GM06990 (cell line): ENCODE results near the gene OTC.
A peak's percentile ranks its signal among the peaks of the same experiment; 100 is the strongest.

Experiments
- DNase-seq: peaks from one replicate; pipeline ENCODE4 v3.0.0-alpha.2; 2011; ENCODE audit not compliant: insufficient read length; ENCODE audit errors: extremely low read depth
- H3K27me3 ChIP-seq: replicated peaks from 2 replicates; pipeline ENCODE4 v1.6.0; 2011; ENCODE audit warnings: low read length; ENCODE audit not compliant: control insufficient read depth, insufficient read depth
- H3K36me3 ChIP-seq: 2 replicates; pipeline ENCODE4 v1.5.1; 2011; ENCODE audit warnings: low read length; ENCODE audit not compliant: control insufficient read depth, insufficient read depth
- H3K4me3 ChIP-seq: replicated peaks from 2 replicates; pipeline ENCODE4 v1.5.1; 2011; ENCODE audit warnings: low read depth, mild to moderate bottlenecking, control low read depth, low read length
- TF ChIP-seq, protein P1 (sequence below): IDR thresholded peaks from 2 replicates; pipeline ENCODE4 v1.5.1; 2011; ENCODE audit warnings: low read length, control low read depth, mild to moderate bottlenecking, inconsistent platforms; ENCODE audit not compliant: insufficient read depth, poor library complexity, severe bottlenecking

OTC gene

DNA sequence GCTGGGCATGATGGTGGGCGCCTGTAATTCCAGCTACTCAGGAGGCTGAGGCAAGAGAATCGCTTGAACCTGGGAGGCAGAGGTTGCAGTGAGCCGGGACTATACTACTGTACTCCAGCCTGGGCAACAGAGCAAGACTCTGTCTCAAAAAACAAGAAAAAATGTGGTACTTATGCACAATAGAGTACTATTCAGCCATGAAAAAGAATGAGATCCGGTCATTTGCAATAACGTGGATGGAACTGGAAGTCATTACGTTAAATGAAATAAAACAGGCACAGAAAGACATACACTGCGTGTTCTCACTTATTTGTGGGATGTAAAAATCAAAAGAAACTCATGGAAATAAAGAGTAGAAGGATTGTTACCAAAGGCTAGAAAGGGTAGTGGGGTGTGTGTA, 37.2 kb upstream of the OTC start:
- H3K4me3 ChIP-seq, result no peak overlapping the region

DNA sequence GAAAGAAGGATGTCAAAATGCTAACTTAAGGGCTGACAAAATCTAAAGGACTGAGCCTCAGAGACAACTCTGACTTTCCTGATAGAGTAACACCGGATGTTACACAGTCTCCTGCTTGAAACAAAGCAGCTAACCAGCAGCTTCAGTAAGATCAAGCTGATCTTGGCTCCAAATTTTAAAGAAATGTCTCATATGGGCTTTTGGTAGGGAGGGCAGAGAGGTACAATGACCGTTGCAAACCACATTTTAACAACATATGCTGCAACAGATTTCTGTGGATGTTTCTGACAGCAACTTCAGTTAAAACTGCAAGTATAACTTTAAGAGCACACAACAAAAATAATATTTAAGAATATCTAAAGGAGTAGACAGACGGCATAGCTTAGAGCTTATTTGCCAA, 34.2 kb upstream of the OTC start:
- TF ChIP-seq, protein P1, sequence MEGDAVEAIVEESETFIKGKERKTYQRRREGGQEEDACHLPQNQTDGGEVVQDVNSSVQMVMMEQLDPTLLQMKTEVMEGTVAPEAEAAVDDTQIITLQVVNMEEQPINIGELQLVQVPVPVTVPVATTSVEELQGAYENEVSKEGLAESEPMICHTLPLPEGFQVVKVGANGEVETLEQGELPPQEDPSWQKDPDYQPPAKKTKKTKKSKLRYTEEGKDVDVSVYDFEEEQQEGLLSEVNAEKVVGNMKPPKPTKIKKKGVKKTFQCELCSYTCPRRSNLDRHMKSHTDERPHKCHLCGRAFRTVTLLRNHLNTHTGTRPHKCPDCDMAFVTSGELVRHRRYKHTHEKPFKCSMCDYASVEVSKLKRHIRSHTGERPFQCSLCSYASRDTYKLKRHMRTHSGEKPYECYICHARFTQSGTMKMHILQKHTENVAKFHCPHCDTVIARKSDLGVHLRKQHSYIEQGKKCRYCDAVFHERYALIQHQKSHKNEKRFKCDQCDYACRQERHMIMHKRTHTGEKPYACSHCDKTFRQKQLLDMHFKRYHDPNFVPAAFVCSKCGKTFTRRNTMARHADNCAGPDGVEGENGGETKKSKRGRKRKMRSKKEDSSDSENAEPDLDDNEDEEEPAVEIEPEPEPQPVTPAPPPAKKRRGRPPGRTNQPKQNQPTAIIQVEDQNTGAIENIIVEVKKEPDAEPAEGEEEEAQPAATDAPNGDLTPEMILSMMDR, result no peak
- Histone ChIP-seq H3K27me3 (no peaks in the 10 kb centered on the region), H3K36me3 (no peaks in the 10 kb centered on the region), H3K4me3 (no peak overlapping the region)
- no peak for DNase-seq

More for the DNA sequence above, 37.2 kb upstream of the OTC start:
- no peak for DNase-seq
- H3K36me3 ChIP-seq, result no peaks in the 10 kb centered on the region
- TF ChIP-seq, protein P1, result no peak
- no peaks in the 10 kb centered on the region for H3K27me3 ChIP-seq

DNA sequence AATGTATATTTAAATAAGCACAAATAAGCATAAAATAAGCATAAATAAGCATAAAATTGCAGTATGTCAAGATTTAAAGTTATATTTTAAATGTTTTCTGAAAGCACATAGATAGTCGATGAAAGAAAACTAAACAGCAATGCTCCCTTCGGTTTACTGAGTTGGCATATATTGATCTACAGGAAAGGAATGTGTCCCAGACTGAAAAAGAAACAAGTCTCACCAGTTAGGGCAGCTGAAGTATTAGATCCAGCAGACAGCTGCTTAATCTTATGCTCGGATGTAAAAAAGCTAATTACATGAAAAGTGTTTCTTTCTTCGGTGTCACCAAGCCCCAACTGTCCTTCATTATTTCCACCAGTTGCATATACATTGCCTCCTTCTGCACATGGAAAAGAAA, 33.8 kb upstream of the OTC start:
- TF ChIP-seq, protein P1, result no peak
- no peaks in the 10 kb centered on the region for H3K36me3 ChIP-seq
- no peaks in the 10 kb centered on the region for H3K27me3 ChIP-seq
- H3K4me3 ChIP-seq, result no peak overlapping the region
- DNase-seq, result no peak

DNA sequence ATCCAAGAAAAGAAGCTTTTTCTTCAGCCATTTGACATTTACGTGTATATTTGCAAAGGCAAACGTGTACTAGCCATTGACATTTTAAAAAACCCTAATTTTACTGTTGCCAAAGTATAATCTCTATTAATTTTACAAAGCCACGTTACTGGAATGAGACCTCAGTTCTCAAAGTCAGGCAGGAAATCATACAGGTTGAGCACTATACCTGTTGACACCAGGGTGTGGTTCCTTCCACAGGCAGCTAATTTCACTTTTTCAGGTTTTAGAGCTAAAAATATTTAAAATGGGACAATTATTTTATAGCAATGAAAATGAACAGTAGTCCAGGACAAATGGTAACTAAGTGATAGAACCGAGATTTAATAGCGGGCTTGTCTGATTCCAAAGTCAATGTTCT, 31.6 kb upstream of the OTC start:
- Histone ChIP-seq H3K4me3 (no peak overlapping the region), H3K36me3 (no peaks in the 10 kb centered on the region), H3K27me3 (no peaks in the 10 kb centered on the region)
- no peak for DNase-seq
- TF ChIP-seq, protein P1, result no peak

DNA sequence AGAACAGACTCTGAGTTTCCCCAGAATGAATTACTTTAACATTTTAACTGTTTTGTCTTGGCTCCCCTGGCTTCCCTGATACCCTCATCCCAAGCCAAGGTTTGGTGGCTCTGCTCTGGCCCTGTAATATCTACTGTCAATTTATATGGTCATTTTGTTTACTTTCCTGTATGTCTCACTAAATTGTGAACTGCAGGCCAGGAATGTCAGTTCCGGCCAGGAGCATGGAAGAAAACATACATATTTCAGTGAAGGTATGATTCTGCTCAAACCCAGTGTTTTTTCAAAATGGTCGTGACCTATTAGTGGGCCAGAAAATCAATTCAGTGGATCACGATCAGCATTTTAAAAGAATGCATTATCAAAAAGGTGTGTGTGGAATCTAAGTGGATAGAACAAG, 26.3 kb upstream of the OTC start:
- H3K4me3 ChIP-seq, result peak overlapping the region; percentile 65
- DNase-seq, result no peak
- H3K27me3 ChIP-seq, result no peaks in the 10 kb centered on the region
- H3K36me3 ChIP-seq, result no peaks in the 10 kb centered on the region
- TF ChIP-seq, protein P1, result no peak
